H1 (cell line): ENCODE data around the gene MCF2L2. TPM values are rescaled to one million over a fixed set of nuclear protein-coding genes. Genes with fewer than 3 reads are reported as not detected.

Experiments used
- CTCF ChIA-PET: fragments of 300-600 bp; sonication (Branson Sonifier 250); formaldehyde crosslinking; loops from one replicate; lab custom pipeline; 2021; ENCODE audit not compliant: partially characterized antibody; lab: Charles Lee
- POLR2A ChIA-PET: fragments of 300-600 bp; sonication (Branson Sonifier 250); formaldehyde crosslinking; loops from one replicate; lab custom pipeline; 2021; ENCODE audit warnings: inconsistent platforms; ENCODE audit not compliant: partially characterized antibody; lab: Charles Lee
- DNase-seq, 2 experiments: peaks; one replicate each; pipeline versions ENCODE4 v3.0.0 to v3.0.0-alpha.2; 2010 to 2022; ENCODE audit warnings: low spot score in 2 of 2, low read depth in 1 of 2, mixed read lengths in 1 of 2
- FAIRE-seq: peaks from 2 replicates; lab custom pipeline; 2011; peaks lifted over from hg19 to GRCh38; lab: Jason Lieb, UNC
- H2AFZ ChIP-seq: 2 replicates; pipeline ENCODE4 v1.8.1; 2012; ENCODE audit warnings: low read length, inconsistent platforms
- H2AK5ac ChIP-seq: 2 replicates; pipeline ENCODE4 v1.6.1; 2013; ENCODE audit warnings: low read depth, low read length
- H2BK120ac ChIP-seq: replicated peaks from 2 replicates; pipeline ENCODE3; 2013; ENCODE audit warnings: low read depth, low read length, inconsistent platforms
- H2BK12ac ChIP-seq: 2 replicates; pipeline ENCODE4 v1.6.1; 2013; ENCODE audit warnings: low read depth, low read length
- H2BK15ac ChIP-seq: 2 replicates; pipeline ENCODE4 v1.6.1; 2013; ENCODE audit warnings: low read length
- H2BK20ac ChIP-seq: 2 replicates; pipeline ENCODE4 v1.6.1; 2013; ENCODE audit warnings: low read length
- H2BK5ac ChIP-seq: 2 replicates; pipeline ENCODE4 v1.6.1; 2013; ENCODE audit warnings: low read depth, low read length
- H3K14ac ChIP-seq: 2 replicates; pipeline ENCODE4 v1.6.1; 2013; ENCODE audit warnings: inconsistent platforms; ENCODE audit not compliant: insufficient read length
- H3K18ac ChIP-seq: 2 replicates; pipeline ENCODE4 v1.6.1; 2013; ENCODE audit warnings: low read length; ENCODE audit errors: extremely low read depth
- H3K23ac ChIP-seq: 2 replicates; pipeline ENCODE4 v1.6.1; 2013; ENCODE audit warnings: inconsistent platforms; ENCODE audit not compliant: insufficient read length
- H3K23me2 ChIP-seq: 2 replicates; pipeline ENCODE4 v1.6.1; 2013; ENCODE audit warnings: low read depth, low read length
- H3K27ac ChIP-seq: 2 replicates; pipeline ENCODE4 v1.6.1; 2011; ENCODE audit warnings: low read depth, low read length, inconsistent platforms
- H3K27me3 ChIP-seq, 4 experiments: replicated peaks in 1 of 4; 1 replicate in 1 of 4; 2 replicates in 3 of 4; pipeline versions ENCODE4 v1.6.1 to v1.8.1; 2011 to 2013; ENCODE audit warnings: low read length in 3 of 4, mild to moderate bottlenecking in 3 of 4, inconsistent platforms in 2 of 4, mixed read lengths in 2 of 4, moderate library complexity in 1 of 4; ENCODE audit not compliant: control insufficient read depth in 3 of 4, insufficient read depth in 3 of 4; ENCODE audit errors: extremely low read depth in 1 of 4
- H3K36me3 ChIP-seq, 4 experiments: 2 replicates each; pipeline versions ENCODE4 v1.6.1 to v1.8.1; 2011 to 2013; ENCODE audit warnings: mild to moderate bottlenecking in 4 of 4, low read length in 3 of 4, moderate library complexity in 2 of 4, control low read depth in 1 of 4, inconsistent platforms in 1 of 4; ENCODE audit not compliant: insufficient read depth in 4 of 4, control insufficient read depth in 2 of 4
- H3K4ac ChIP-seq: replicated peaks from 2 replicates; pipeline ENCODE3; 2013; ENCODE audit warnings: low read length, low read depth, mixed read lengths, inconsistent platforms; ENCODE audit not compliant: insufficient read length
- H3K4me1 ChIP-seq, 4 experiments: replicated peaks in 1 of 4; 1 replicate in 1 of 4; 2 replicates in 3 of 4; pipeline versions ENCODE4 v1.6.1 to v1.8.1; 2011 to 2013; ENCODE audit warnings: low read length in 3 of 4, inconsistent platforms in 2 of 4, mixed read lengths in 1 of 4; ENCODE audit not compliant: insufficient read depth in 4 of 4, control insufficient read depth in 3 of 4
- H3K4me2 ChIP-seq, 2 experiments: 2 replicates each; pipeline versions ENCODE4 v1.6.1 to v1.8.1; 2011 to 2013; ENCODE audit warnings: low read depth in 2 of 2, low read length in 2 of 2, control low read depth in 1 of 2, inconsistent platforms in 1 of 2, mild to moderate bottlenecking in 1 of 2; ENCODE audit not compliant: insufficient read depth in 1 of 2
- H3K4me3 ChIP-seq, 4 experiments: fragments of 200-600, 300-600 bp in 1 of 4; sonication (generic), shearing (Covaris generic), sonication (Bioruptor Twin) in 1 of 4; 2 replicates each; pipeline versions ENCODE4 v1.5.1 to v1.8.1; 2011 to 2016; ENCODE audit warnings: low read length in 4 of 4, low read depth in 3 of 4, control low read depth in 2 of 4, inconsistent platforms in 2 of 4, mild to moderate bottlenecking in 2 of 4, mixed read lengths in 1 of 4, moderate library complexity in 1 of 4; ENCODE audit not compliant: insufficient read depth in 2 of 4; ENCODE audit errors: extremely low read depth in 1 of 4
- H3K56ac ChIP-seq: replicated peaks from 2 replicates; pipeline ENCODE3; 2013; ENCODE audit warnings: low read depth, mild to moderate bottlenecking, mixed read lengths, low read length, inconsistent platforms; ENCODE audit not compliant: insufficient read length
- H3K79me1 ChIP-seq: 2 replicates; pipeline ENCODE4 v1.6.1; 2013; ENCODE audit warnings: low read depth, low read length, control low read depth
- H3K79me2 ChIP-seq, 2 experiments: 2 replicates each; pipeline versions ENCODE4 v1.6.1 to v1.8.1; 2012 to 2013; ENCODE audit warnings: low read length in 2 of 2, mild to moderate bottlenecking in 2 of 2, inconsistent platforms in 1 of 2; ENCODE audit not compliant: insufficient read depth in 2 of 2, control insufficient read depth in 1 of 2
- H3K9ac ChIP-seq, 4 experiments: replicated peaks in 1 of 4; 1 replicate in 1 of 4; 2 replicates in 3 of 4; pipeline versions ENCODE4 v1.6.1 to v1.8.1; 2011 to 2013; ENCODE audit warnings: low read depth in 3 of 4, low read length in 3 of 4, control low read depth in 2 of 4, mild to moderate bottlenecking in 2 of 4, moderate library complexity in 2 of 4, inconsistent platforms in 1 of 4; ENCODE audit errors: extremely low read depth in 1 of 4
- H3K9me3 ChIP-seq, 2 experiments: 2 replicates each; pipeline versions ENCODE4 v1.6.1 to v1.8.1; 2012 to 2013; ENCODE audit warnings: mild to moderate bottlenecking in 2 of 2, moderate library complexity in 2 of 2, control low read depth in 1 of 2, inconsistent platforms in 1 of 2, low read depth in 1 of 2, low read length in 1 of 2, mixed read lengths in 1 of 2; ENCODE audit not compliant: insufficient read depth in 2 of 2
- H4K20me1 ChIP-seq, 2 experiments: replicated peaks in 1 of 2; 2 replicates each; pipeline versions ENCODE3 to v1.8.1; 2011 to 2013; ENCODE audit warnings: inconsistent platforms in 2 of 2, low read length in 2 of 2, mild to moderate bottlenecking in 1 of 2; ENCODE audit not compliant: insufficient read depth in 2 of 2, control insufficient read depth in 1 of 2
- H4K5ac ChIP-seq: 2 replicates; pipeline ENCODE4 v1.6.1; 2013; ENCODE audit warnings: low read length, low read depth, mixed read lengths, inconsistent platforms; ENCODE audit not compliant: insufficient read length
- H4K8ac ChIP-seq: 2 replicates; pipeline ENCODE4 v1.8.0; 2013; ENCODE audit warnings: mild to moderate bottlenecking, moderate library complexity, low read length, inconsistent platforms; ENCODE audit not compliant: insufficient read depth; ENCODE audit errors: extremely low read depth
- H4K91ac ChIP-seq: replicated peaks from 2 replicates; pipeline ENCODE3; 2013; ENCODE audit warnings: low read length, mixed read lengths, inconsistent platforms; ENCODE audit not compliant: insufficient read length
- ASH2L ChIP-seq: fragments of 200-600, 300-600 bp; sonication (generic); IDR thresholded peaks from one replicate; pipeline ENCODE4 v1.7.1; 2017; ENCODE audit warnings: low read length
- GTF2F1 ChIP-seq: IDR thresholded peaks from 2 replicates; pipeline ENCODE4 v1.6.1; 2012; ENCODE audit warnings: low read depth, low read length, improper control_type of control experiment, borderline replicate concordance
- HDAC2 ChIP-seq, 2 experiments: fragments of 300-600 bp in 1 of 2; sonication (generic) in 1 of 2; IDR thresholded peaks; 2 replicates each; pipeline ENCODE4 v1.6.1; 2011 to 2012; ENCODE audit warnings: low read depth in 2 of 2, low read length in 2 of 2, mild to moderate bottlenecking in 2 of 2, moderate library complexity in 2 of 2, borderline replicate concordance in 1 of 2, inconsistent platforms in 1 of 2
- PHF8 ChIP-seq: fragments of 200-600 bp; sonication (generic); conservative IDR thresholded peaks from 2 replicates; pipeline ENCODE4 v1.7.1; 2012; ENCODE audit warnings: low read depth, mild to moderate bottlenecking, inconsistent platforms, low read length, moderate library complexity
- RNF2 ChIP-seq: fragments of 200-900, 300-1000 bp; sonication (generic); IDR thresholded peaks from 2 replicates; pipeline ENCODE4 v1.7.1; 2016; ENCODE audit warnings: borderline replicate concordance, low read depth, mild to moderate bottlenecking, antibody characterized with exemption, low read length; ENCODE audit not compliant: poor library complexity, severe bottlenecking; ENCODE audit errors: missing control alignments
- WGBS, 2 experiments: shearing (Covaris generic) in 1 of 2; methylation state at CpG; one replicate each; pipeline versions ENCODE4 v1.1.6 to v1.1.7; 2013 to 2015; ENCODE audit warnings: low lambda C conversion rate in 2 of 2, mixed read lengths in 2 of 2, inconsistent platforms in 1 of 2, low coverage in 1 of 2, missing lambda C conversion rate in 1 of 2; ENCODE audit not compliant: insufficient replicate concordance in 2 of 2, insufficient coverage in 1 of 2, insufficient read length in 1 of 2; ENCODE audit errors: extremely low coverage in 1 of 2, missing lambda C conversion rate in 1 of 2; 5-methylcytosine and 5-hydroxymethylcytosine counted together
- polyA plus RNA-seq, 7 experiments: library from polyadenylated mRNA; depleted of rRNA in 3 of 7; stranded (reverse) in 5 of 7; unstranded in 2 of 7; fragments of >200 nt in 5 of 7; fragments of 200-250 nt in 2 of 7; gene quantifications; 1 replicate in 5 of 7; 2 replicates in 1 of 7; 4 replicates in 1 of 7; pipeline versions ENCODE4 v1.2.1 to v1.2.3, GENCODE V29; 2011 to 2013; ENCODE audit warnings: missing spikeins in 2 of 7, mixed read lengths in 2 of 7
- total RNA-seq: library from RNA; stranded (reverse); fragmentation: NEBNext Ultra II Directional; extraction: Animal tissue kit (Norgen Biotek cat#: 25700); gene quantifications from 2 replicates; pipeline ENCODE4 v1.2.1, GENCODE V29; 2021

Gene MCF2L2
- total and polyA plus RNA-seq, 2 of the 8 experiments (the other 6 are each of a cell fraction or from before 2014, with no cell fraction given): 4.1 to 13.7 TPM

GRCh38 chr3:183182732-183183610, 245.4 kb downstream of the MCF2L2 start:
- H2AK5ac ChIP-seq: no peak overlapping the region
- 89% methylated on average over 5 of the region's 5 CpGs; no CpG with 5 or more reads in 1 of the 2 experiments for WGBS, 2 experiments
- H3K56ac ChIP-seq: no peak overlapping the region
- no peak overlapping the region for H3K9ac ChIP-seq
- H3K4me2 ChIP-seq: no peak overlapping the region
- H2AFZ ChIP-seq: no peak overlapping the region
- CTCF ChIA-PET: interaction anchor here (0.8 to 8.9 kb wide), 8 partner anchors 27 to 206 kb away, joined by 3 to 222 read pairs (median 4); no protein-coding TSS in a partner anchor
- H3K4me1 ChIP-seq: peaks cover 0 to 8% (median 1%) of the 10 kb centered on the region in 4 experiments; a peak in 3 of 7 replicates
- no peaks in the 10 kb centered on the region for H3K79me2 ChIP-seq
- TF ChIP-seq RNF2 (no peak), ASH2L (no peak), GTF2F1 (no peak), HDAC2 (IDR thresholded peaks at IDR 0.05; ENCODE audit: borderline replicate concordance in 1 of 2, low read depth in 2 of 2, low read length in 2 of 2) (no peak), PHF8 (no peak)
- H3K27ac ChIP-seq: no peak overlapping the region
- H2BK12ac ChIP-seq: no peak overlapping the region
- no peak overlapping the region for H3K14ac ChIP-seq
- H2BK120ac ChIP-seq: no peak overlapping the region
- no peaks in the 10 kb centered on the region for H3K79me1 ChIP-seq
- H2BK15ac ChIP-seq: no peak overlapping the region
- POLR2A ChIA-PET: interaction anchor here (0.6 kb wide), 1 partner anchor 39 kb away, joined by 3 read pairs; no protein-coding TSS in a partner anchor
- no peak overlapping the region for H4K8ac ChIP-seq
- H3K23ac ChIP-seq: no peak overlapping the region
- H3K4ac ChIP-seq: no peak overlapping the region
- H3K4me3 ChIP-seq: no peak overlapping the region
- peak in 1 of 2 experiments; percentile 39 for DNase-seq
- H3K36me3 ChIP-seq: no peaks in the 10 kb centered on the region
- peaks cover 0 to 25% (median 20%) of the 10 kb centered on the region in 4 experiments; a peak in 6 of 7 replicates for H3K27me3 ChIP-seq
- H4K5ac ChIP-seq: no peak overlapping the region
- no peak overlapping the region for H2BK5ac ChIP-seq
- H4K20me1 ChIP-seq: no peaks in the 10 kb centered on the region
- H3K18ac ChIP-seq: no peak overlapping the region
- no peaks in the 10 kb centered on the region for H3K9me3 ChIP-seq
- no peak for FAIRE-seq
- H3K23me2 ChIP-seq: peaks cover 3% of the 10 kb centered on the region; the same call in 1 of the 2 replicates
- H4K91ac ChIP-seq: no peak overlapping the region
- H2BK20ac ChIP-seq: no peak overlapping the region
